ENCODE results near the gene FDPS.

The FDPS gene

GRCh38 chr1:155305881-155306391, 2.7 kb upstream of the FDPS start:
- H3K4me3 ChIP-seq (replicated peaks; ENCODE audit: low read depth, low read length): no peak overlapping the region
- no peak for TF ChIP-seq CTCF (IDR thresholded peaks at IDR 0.05; ENCODE audit: low read length, missing control alignments)
- peak; percentile 23 for DNase-seq (ENCODE audit: low read depth)

GRCh38 chr1:155307247-155307740, 1.4 kb upstream of the FDPS start:
- peak; percentile 48 for TF ChIP-seq CTCF (IDR thresholded peaks at IDR 0.05; ENCODE audit: low read length, missing control alignments)
- peak; percentile 63 for DNase-seq (ENCODE audit: low read depth)
- H3K4me3 ChIP-seq (replicated peaks; ENCODE audit: low read depth, low read length): no peak overlapping the region

GRCh38 chr1:155309423-155310021, 856 bp downstream of the FDPS start:
- peak overlapping the region; percentile 95 for H3K4me3 ChIP-seq (replicated peaks; ENCODE audit: low read depth, low read length)
- no peak for DNase-seq (ENCODE audit: low read depth)
- TF ChIP-seq CTCF (IDR thresholded peaks at IDR 0.05; ENCODE audit: low read length, missing control alignments): no peak

- H3K4me3 ChIP-seq (replicated peaks; ENCODE audit: low read depth, low read length): no peak overlapping the region
- DNase-seq (ENCODE audit: low read depth): no peak
- no peak for TF ChIP-seq CTCF (IDR thresholded peaks at IDR 0.05; ENCODE audit: low read length, missing control alignments)
Measured at GRCh38 chr1:155313261-155313660, 4.6 kb downstream of the FDPS start.

- no peak for TF ChIP-seq CTCF (IDR thresholded peaks at IDR 0.05; ENCODE audit: low read length, missing control alignments)
Measured at GRCh38 chr1:155316922-155317321, 8.3 kb downstream of the FDPS start.

GRCh38 chr1:155318082-155318481, 9.4 kb downstream of the FDPS start:
- no peak for TF ChIP-seq CTCF (IDR thresholded peaks at IDR 0.05; ENCODE audit: low read length, missing control alignments)
- no peak for DNase-seq (ENCODE audit: low read depth)
- H3K4me3 ChIP-seq (replicated peaks; ENCODE audit: low read depth, low read length): no peak overlapping the region

More at GRCh38 chr1:155316922-155317321, 8.3 kb downstream of the FDPS start:
- no peak overlapping the region for H3K4me3 ChIP-seq (replicated peaks; ENCODE audit: low read depth, low read length)
- DNase-seq (ENCODE audit: low read depth): no peak

GRCh38 chr1:155319536-155319935, 10.9 kb downstream of the FDPS start:
- no peak overlapping the region for H3K4me3 ChIP-seq (replicated peaks; ENCODE audit: low read depth, low read length)
- TF ChIP-seq CTCF (IDR thresholded peaks at IDR 0.05; ENCODE audit: low read length, missing control alignments): no peak
- no peak for DNase-seq (ENCODE audit: low read depth)
